GM12878 (cell line): ENCODE measurements around the gene LRRC63. TPM values are rescaled to one million over a fixed set of nuclear protein-coding genes. Genes with fewer than 3 reads are reported as not detected.
"Not testable (repeated sequence)": the region's sequence is repeated elsewhere in the genome, so short reads cannot be mapped to it uniquely, and the experiment has no call there.

Experiments
- ATAC-seq: fragments of 200-7000 bp; cut with Tn5 transposase; 3 replicates; pipeline ENCODE4 v1.9.1; 2020; ENCODE audit warnings: mild to moderate bottlenecking, moderate library complexity
- BruUV-seq: library from RNA; stranded (reverse); fragments of 400-500 nt; replicated peaks from 2 replicates; lab custom pipeline; 2021; lab: Mats Ljungman, UMichigan
- CTCF ChIA-PET: fragments of 300-600 bp; sonication (Branson Sonifier 250); formaldehyde crosslinking; extraction: SDS; loops from one replicate; lab custom pipeline; 2021; ENCODE audit warnings: inconsistent platforms; lab: Yijun Ruan, JAX
- POLR2A ChIA-PET: fragments of 350-600 bp; formaldehyde crosslinking; extraction: SDS; loops from one replicate; lab custom pipeline; 2021; ENCODE audit warnings: inconsistent platforms; lab: Charles Lee
- RAD21 ChIA-PET: fragments of 300-600 bp; sonication (Branson Sonifier 250); formaldehyde crosslinking; loops from one replicate; lab custom pipeline; 2023; ENCODE audit warnings: antibody characterized with exemption; ENCODE audit not compliant: unreplicated experiment; lab: Charles Lee
- SMC1A ChIA-PET: fragments of 300-600 bp; sonication (Branson Sonifier 250); formaldehyde crosslinking; loops from one replicate; lab custom pipeline; 2023; ENCODE audit not compliant: unreplicated experiment, uncharacterized antibody; lab: Charles Lee
- DNase-seq: peaks from one replicate; pipeline ENCODE4 v3.0.0-alpha.2; 2011; ENCODE audit warnings: low read depth, low spot score
- FAIRE-seq: peaks from 3 replicates; lab custom pipeline; 2011; peaks lifted over from hg19 to GRCh38; lab: Jason Lieb, UNC
- H2AFZ ChIP-seq: 2 replicates; pipeline ENCODE4 v1.6.0; 2011; ENCODE audit warnings: low read depth, low read length, control low read depth; ENCODE audit not compliant: control insufficient read depth
- H3K27ac ChIP-seq: 2 replicates; pipeline ENCODE4 v1.5.1; 2011; ENCODE audit warnings: control low read depth; ENCODE audit not compliant: control insufficient read depth, insufficient read depth
- H3K27me3 ChIP-seq, 2 experiments: replicated peaks in 1 of 2; 2 replicates each; pipeline versions ENCODE4 v1.6.0 to v1.6.1; 2011; ENCODE audit warnings: low read length in 1 of 2; ENCODE audit not compliant: control insufficient read depth in 2 of 2, insufficient read depth in 2 of 2
- H3K36me3 ChIP-seq, 2 experiments: 2 replicates each; pipeline ENCODE4 v1.5.1; 2011; ENCODE audit warnings: low read length in 1 of 2; ENCODE audit not compliant: control insufficient read depth in 2 of 2, insufficient read depth in 2 of 2
- H3K4me1 ChIP-seq: 2 replicates; pipeline ENCODE4 v1.6.1; 2011; ENCODE audit warnings: mild to moderate bottlenecking, low read length, moderate library complexity, mixed read lengths; ENCODE audit not compliant: control insufficient read depth, insufficient read depth
- H3K4me2 ChIP-seq: 2 replicates; pipeline ENCODE4 v1.6.0; 2011; ENCODE audit warnings: control low read depth; ENCODE audit not compliant: control insufficient read depth, insufficient read depth
- H3K4me3 ChIP-seq: fragments of 200-600 bp; sonication (generic); 2 replicates; pipeline ENCODE4 v1.5.1; 2016
- H3K79me2 ChIP-seq: 2 replicates; pipeline ENCODE4 v1.6.0; 2011; ENCODE audit warnings: low read length; ENCODE audit not compliant: control insufficient read depth, insufficient read depth
- H3K9ac ChIP-seq: 2 replicates; pipeline ENCODE4 v1.8.0; 2011; ENCODE audit warnings: low read length, control low read depth, mixed read lengths; ENCODE audit not compliant: control insufficient read depth, insufficient read depth
- H3K9me3 ChIP-seq: replicated peaks from 3 replicates; pipeline ENCODE4 v1.5.1; 2011; ENCODE audit warnings: mild to moderate bottlenecking, low read length; ENCODE audit not compliant: control insufficient read depth, insufficient read depth
- H4K20me1 ChIP-seq: 2 replicates; pipeline ENCODE4 v1.6.0; 2011; ENCODE audit not compliant: control insufficient read depth, insufficient read depth
- ATF7 ChIP-seq: fragments of 450-650 bp; IDR thresholded peaks from 2 replicates; pipeline ENCODE4 v1.6.1; 2016; ENCODE audit warnings: low read depth, mild to moderate bottlenecking
- RAD21 ChIP-seq: IDR thresholded peaks from 2 replicates; pipeline ENCODE4 v1.6.1; 2011; ENCODE audit warnings: mild to moderate bottlenecking, low read depth, low read length, moderate library complexity; ENCODE audit not compliant: insufficient read depth
- WGBS: methylation state at CpG from one replicate; pipeline ENCODE4 v1.1.6; 2016; ENCODE audit warnings: low lambda C conversion rate; ENCODE audit not compliant: insufficient replicate concordance, insufficient coverage; ENCODE audit errors: missing lambda C conversion rate; 5-methylcytosine and 5-hydroxymethylcytosine counted together
- in situ Hi-C: fragments of 300-500 bp; cut with MboI; formaldehyde crosslinking; loops from 9 replicates; pipeline ENCODE4 v1.14.3; 2018; ENCODE audit warnings: mixed read lengths
- intact Hi-C: fragments of 100-400 bp; cut with micrococcal nuclease; formaldehyde crosslinking; loops from one replicate; pipeline ENCODE4 v1.14.2; 2022; ENCODE audit not compliant: unreplicated experiment
- polyA plus RNA-seq, 11 experiments: library from polyadenylated mRNA; depleted of rRNA in 4 of 11; unstranded in 6 of 11; stranded (reverse) in 5 of 11; fragments of >200 nt; fragmentation: Nextera tagmentation in 4 of 11; fragmentation: Illumina TruSeq in 1 of 11; extraction: Ambion mirVana in 4 of 11; extraction: Trizol in 1 of 11; gene quantifications; 1 replicate in 1 of 11; 2 replicates in 10 of 11; pipeline versions ENCODE4 v1.2.1 to v1.2.3, GENCODE V29; 2011 to 2016; ENCODE audit warnings: inconsistent platforms in 2 of 11, missing spikeins in 2 of 11, low read depth in 1 of 11
- total RNA-seq, 4 experiments: library from RNA; depleted of rRNA in 3 of 4; stranded (reverse); fragments of >200 nt in 3 of 4; fragmentation: Illumina TruSeq in 1 of 4; extraction: Trizol in 1 of 4; gene quantifications; 2 replicates each; pipeline versions ENCODE4 v1.2.1 to v1.2.3, GENCODE V29; 2013 to 2021
- TF ChIP-seq, protein P1 (sequence below): IDR thresholded peaks from 2 replicates; pipeline ENCODE4 v1.6.1; 2012; ENCODE audit warnings: low read length, inconsistent platforms

Gene LRRC63
- total and polyA plus RNA-seq, 10 of the 15 experiments (the other 5 are each of a cell fraction or from before 2014, with no cell fraction given) = 0.34 to 0.98 (median 0.76) TPM; not detected in 1

GRCh38 chr13:46283912-46284824 lies 72.4 kb downstream of the LRRC63 start:
- H3K27ac ChIP-seq, intact Hi-C loops, H2AFZ ChIP-seq, H3K4me2 ChIP-seq, BruUV-seq, ATAC-seq, H3K79me2 ChIP-seq, H3K4me3 ChIP-seq, FAIRE-seq, DNase-seq, H4K20me1 ChIP-seq, H3K9ac ChIP-seq, H3K4me1 ChIP-seq, in situ Hi-C loops, H3K36me3 ChIP-seq, H3K9me3 ChIP-seq, H3K27me3 ChIP-seq: not testable (repeated sequence)
- ChIA-PET CTCF (interaction anchor here (0.6 to 1.3 kb wide), 2 partner anchors 12 to 476 kb away, joined by 3 read pairs; no protein-coding TSS in a partner anchor), RAD21 (interaction anchor here (1.1 to 1.3 kb wide), 2 partner anchors 8 to 12 kb away, joined by 3 read pairs; no protein-coding TSS in a partner anchor), SMC1A (interaction anchor here (1.0 kb wide), 1 partner anchor 19 kb away, joined by 3 read pairs; no protein-coding TSS in a partner anchor), POLR2A (interaction anchor here (0.6 kb wide), 1 partner anchor 386 kb away, joined by 4 read pairs; no protein-coding TSS in a partner anchor)
- WGBS = 69% methylated on average over 15 of the region's 16 CpGs

- H3K4me3 ChIP-seq = no peak overlapping the region
- POLR2A ChIA-PET = no interaction called here
- in situ Hi-C loops = no loop called here
- H3K79me2 ChIP-seq = peaks cover 6% of the 10 kb centered on the region
- WGBS = 58% methylated on average over 1 of the region's 1 CpG
- H3K4me2 ChIP-seq = no peak overlapping the region
- DNase-seq (no peak), FAIRE-seq (no peak), ATAC-seq (no peak)
- no peak for TF ChIP-seq RAD21
- TF ChIP-seq, protein P1, sequence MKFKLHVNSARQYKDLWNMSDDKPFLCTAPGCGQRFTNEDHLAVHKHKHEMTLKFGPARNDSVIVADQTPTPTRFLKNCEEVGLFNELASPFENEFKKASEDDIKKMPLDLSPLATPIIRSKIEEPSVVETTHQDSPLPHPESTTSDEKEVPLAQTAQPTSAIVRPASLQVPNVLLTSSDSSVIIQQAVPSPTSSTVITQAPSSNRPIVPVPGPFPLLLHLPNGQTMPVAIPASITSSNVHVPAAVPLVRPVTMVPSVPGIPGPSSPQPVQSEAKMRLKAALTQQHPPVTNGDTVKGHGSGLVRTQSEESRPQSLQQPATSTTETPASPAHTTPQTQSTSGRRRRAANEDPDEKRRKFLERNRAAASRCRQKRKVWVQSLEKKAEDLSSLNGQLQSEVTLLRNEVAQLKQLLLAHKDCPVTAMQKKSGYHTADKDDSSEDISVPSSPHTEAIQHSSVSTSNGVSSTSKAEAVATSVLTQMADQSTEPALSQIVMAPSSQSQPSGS = no peak
- TF ChIP-seq ATF7 = no peak
- no peaks in the 10 kb centered on the region for H4K20me1 ChIP-seq
- no TSS peak for BruUV-seq
- SMC1A ChIA-PET = no interaction called here
- no peaks in the 10 kb centered on the region for H3K4me1 ChIP-seq
- RAD21 ChIA-PET = interaction anchor here (1.1 kb wide), 1 partner anchor 479 kb away, joined by 3 read pairs; no protein-coding TSS in a partner anchor
- H3K27ac ChIP-seq = no peak overlapping the region
- CTCF ChIA-PET = interaction anchor here (1.3 kb wide), 1 partner anchor 479 kb away, joined by 3 read pairs; no protein-coding TSS in a partner anchor
- intact Hi-C loops = loop anchor here (5.0 kb wide), 1 partner anchor 105 kb away; the partner anchor contains the start of gene LCP1
- H2AFZ ChIP-seq = no peak overlapping the region
- H3K9me3 ChIP-seq = no peaks in the 10 kb centered on the region
- no peak overlapping the region for H3K9ac ChIP-seq
- H3K27me3 ChIP-seq = no peaks in the 10 kb centered on the region
- no peaks in the 10 kb centered on the region for H3K36me3 ChIP-seq
Measured at GRCh38 chr13:46286972-46287371, 75.2 kb downstream of the LRRC63 start.
